ENCODE results near the gene YY1. TPM values are rescaled to one million over a fixed set of nuclear protein-coding genes. Genes with fewer than 3 reads are reported as not detected.

YY1 gene
- total RNA-seq = 37.4 and 57.0 TPM in 2 replicates

DNA sequence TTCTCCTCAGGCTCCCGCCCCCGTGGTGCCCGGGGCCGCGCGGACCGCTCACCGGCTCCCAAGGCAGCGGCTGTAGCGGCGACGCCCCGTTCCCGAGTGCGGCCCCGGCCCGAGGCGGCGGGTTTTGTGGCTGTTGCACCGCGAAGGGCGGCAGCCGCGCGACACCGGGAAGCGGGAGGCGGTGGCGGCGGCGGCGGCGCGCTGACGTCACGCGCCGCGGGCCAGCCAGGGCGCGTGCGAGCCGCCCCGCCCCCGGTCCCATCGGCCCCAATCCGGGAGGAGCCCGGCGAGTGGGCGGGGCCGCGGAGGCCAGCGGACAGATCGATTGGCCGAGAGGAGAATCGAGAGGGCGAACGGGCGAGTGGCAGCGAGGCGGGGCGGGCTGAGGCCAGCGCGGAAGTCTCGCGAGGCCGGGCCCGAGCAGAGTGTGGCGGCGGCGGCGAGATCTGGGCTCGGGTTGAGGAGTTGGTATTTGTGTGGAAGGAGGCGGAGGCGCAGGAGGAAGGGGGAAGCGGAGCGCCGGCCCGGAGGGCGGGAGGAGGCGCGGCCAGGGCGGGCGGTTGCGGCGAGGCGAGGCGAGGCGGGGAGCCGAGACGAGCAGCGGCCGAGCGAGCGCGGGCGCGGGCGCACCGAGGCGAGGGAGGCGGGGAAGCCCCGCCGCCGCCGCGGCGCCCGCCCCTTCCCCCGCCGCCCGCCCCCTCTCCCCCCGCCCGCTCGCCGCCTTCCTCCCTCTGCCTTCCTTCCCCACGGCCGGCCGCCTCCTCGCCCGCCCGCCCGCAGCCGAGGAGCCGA lies at the start of gene YY1:
TSS of gene YY1 (plus strand) at position 726 of the 792 bp plus-strand sequence. CDS start 101 bp downstream, outside the sequence.

DNA sequence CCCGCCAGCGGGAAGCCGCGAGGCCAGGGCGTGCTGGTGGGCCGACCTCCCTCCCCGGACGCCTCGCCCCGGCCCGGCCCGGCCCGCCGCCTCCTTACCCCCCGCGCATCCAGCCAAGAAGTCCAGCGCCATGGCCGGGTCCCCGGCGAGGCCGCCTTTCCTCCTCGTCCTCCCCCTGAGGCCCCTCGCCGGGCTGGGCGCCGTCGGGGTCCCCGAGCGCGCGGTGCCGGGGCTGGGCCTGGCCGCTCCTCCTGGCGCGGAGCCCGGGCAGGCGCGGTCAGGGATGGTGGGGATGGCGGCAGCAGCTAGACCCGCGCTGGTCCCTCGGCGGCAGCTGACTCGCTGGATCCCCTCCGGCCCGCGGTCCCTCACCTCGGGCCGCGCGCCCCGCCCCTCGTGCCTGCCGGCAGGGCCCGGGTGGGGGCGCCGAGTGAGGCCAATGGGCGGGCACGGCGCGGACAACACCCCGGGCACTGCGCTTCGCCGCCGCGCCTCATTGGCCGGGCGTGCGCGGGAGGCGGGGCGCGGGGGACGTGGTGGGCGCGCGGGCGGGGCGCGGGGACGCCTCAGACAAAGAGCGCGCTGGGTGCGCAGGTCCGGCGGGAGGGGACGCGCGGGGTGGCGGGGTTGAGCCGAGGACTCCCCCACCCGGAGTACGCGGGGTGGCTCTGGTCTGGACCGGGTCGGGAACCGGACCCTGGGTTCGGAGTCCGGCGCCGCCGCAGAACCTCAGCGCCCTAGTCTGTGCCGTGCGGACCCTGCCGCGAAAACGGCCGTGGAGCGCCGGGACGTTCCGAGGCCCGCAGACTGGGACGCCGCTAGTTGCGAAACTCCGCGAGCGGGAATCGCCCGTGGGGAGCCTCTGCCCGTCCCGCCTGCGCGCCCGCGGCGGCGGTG lies 67.4 kb downstream of the YY1 start, which contains the start of gene SLC25A29:
TSS of gene SLC25A29 (minus strand) at position 344 of the 897 bp plus-strand sequence. CDS start at position 132, 212 bp downstream.

DNA sequence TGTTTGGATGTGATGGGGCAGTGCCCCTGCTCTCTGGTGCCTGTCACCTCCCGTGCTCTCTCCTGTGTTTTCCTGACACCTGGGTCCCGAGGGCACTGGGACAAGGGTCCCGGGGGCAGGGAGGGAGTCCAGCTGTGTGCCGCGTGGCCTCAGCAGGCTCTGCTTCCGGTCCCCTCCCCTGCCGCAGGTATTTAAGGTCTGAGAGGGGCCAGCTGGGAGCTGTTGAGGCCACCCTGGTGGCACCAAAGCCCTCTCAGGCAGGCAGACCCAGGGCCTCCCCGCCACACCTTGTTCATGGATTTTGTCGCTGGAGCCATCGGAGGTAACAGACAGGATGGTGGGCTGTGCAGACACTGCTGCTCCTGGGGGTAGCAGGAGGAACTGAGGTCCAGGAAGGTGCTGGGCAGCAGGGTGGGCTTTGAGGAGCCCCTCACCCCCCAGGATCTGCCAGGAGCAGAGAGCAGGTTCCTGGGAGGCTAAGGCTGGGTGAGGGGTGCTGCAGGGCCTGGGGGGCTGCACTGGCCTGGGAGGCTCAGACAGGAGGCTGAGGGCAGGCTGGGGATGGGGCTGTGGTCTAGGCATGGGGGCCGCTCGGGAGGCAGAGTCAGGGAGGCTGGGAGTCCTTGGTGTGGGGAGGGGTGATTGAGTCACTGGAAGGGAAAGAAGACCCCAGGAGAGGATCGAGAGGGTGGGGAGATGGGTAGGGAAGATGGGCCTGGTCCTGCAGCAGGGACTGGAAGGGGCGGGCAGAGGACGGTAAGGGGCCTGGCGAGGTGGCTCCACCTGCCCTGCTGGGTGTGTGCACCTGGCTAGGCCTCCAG lies 84.4 kb downstream of the YY1 start, which contains the start of gene SLC25A47:
TSS of gene SLC25A47 (plus strand) at position 219 of the 821 bp plus-strand sequence. CDS start at position 295, 76 bp downstream.

Other genes with a start within 250 kb of the YY1 start
- gene EVL, start 173.7 kb upstream of the YY1 start, total RNA-seq = 12.0 and 16.0 TPM in 2 replicates
- under 0.01 and 0.15 TPM in 2 replicates for gene DEGS2, start 79.5 kb upstream of the YY1 start, total RNA-seq
- gene SLC25A29, start 67.3 kb downstream of the YY1 start, total RNA-seq = 38.0 and 50.6 TPM in 2 replicates
- gene SLC25A47, start 84.2 kb downstream of the YY1 start, total RNA-seq = not detected in 2 replicates
- 12.7 and 15.5 TPM in 2 replicates for gene WDR25, start 137.3 kb downstream of the YY1 start, total RNA-seq

Data from epithelial cell of umbilical artery (primary cell).